SH-SY5Y (cell line): ENCODE data around the gene PVALEF.

Experiments
- GATA2 ChIP-seq: IDR thresholded peaks from 2 replicates; pipeline ENCODE4 v1.6.1; 2011; ENCODE audit warnings: mild to moderate bottlenecking, low read depth, low read length
- GATA3 ChIP-seq: IDR thresholded peaks from 2 replicates; pipeline ENCODE4 v1.6.1; 2011; ENCODE audit warnings: low read depth, mild to moderate bottlenecking, low read length, moderate library complexity

- TF ChIP-seq GATA3 (no peak), GATA2 (no peak)
These were observed 14.6 kb downstream of the PVALEF start for GRCh38 chr17:81179861-81180260.
